Bone marrow (tissue), 2 donors: ENCODE results near the gene HMGXB3.
"Not testable (repeated sequence)": the region's sequence is repeated elsewhere in the genome, so short reads cannot be mapped to it uniquely, and the experiment has no call there.

ENCODE experiments used
- DNase-seq, 2 donors: peaks; one replicate each; lab custom pipeline; 2025; lab: John Stamatoyannopoulos, UW

The HMGXB3 gene

GRCh38 chr5:150022158-150022531 lies 21.6 kb downstream of the HMGXB3 start:
- peak in 1 of 2 donors; percentile 54 for DNase-seq

GRCh38 chr5:150022681-150023080 lies 22.1 kb downstream of the HMGXB3 start:
- no peak for DNase-seq

GRCh38 chr5:150023136-150023535 lies 22.6 kb downstream of the HMGXB3 start:
- no peak for DNase-seq

- peak in 1 of 2 donors; percentile 42 for DNase-seq
Observed at GRCh38 chr5:150024346-150024984, 23.9 kb downstream of the HMGXB3 start.

- no peak for DNase-seq
Observed at GRCh38 chr5:150026682-150027172, 26.2 kb downstream of the HMGXB3 start.

GRCh38 chr5:150028047-150028446 lies 27.5 kb downstream of the HMGXB3 start:
- not testable (repeated sequence) for DNase-seq

GRCh38 chr5:150033334-150033733 lies 32.8 kb downstream of the HMGXB3 start:
- no peak for DNase-seq

GRCh38 chr5:150034662-150035061 lies 34.1 kb downstream of the HMGXB3 start:
- no peak for DNase-seq

GRCh38 chr5:150035139-150035895 lies 34.8 kb downstream of the HMGXB3 start:
- DNase-seq, result no peak

- no peak for DNase-seq
Observed at GRCh38 chr5:150036513-150036912, 36.0 kb downstream of the HMGXB3 start.

- DNase-seq, result no peak
Observed at GRCh38 chr5:150038547-150038946, 38.0 kb downstream of the HMGXB3 start.

- no peak for DNase-seq
Observed at GRCh38 chr5:150042459-150042858, 41.9 kb downstream of the HMGXB3 start.

- peak in 1 of 2 donors; percentile 66 for DNase-seq
Observed at GRCh38 chr5:150043657-150044328, 43.3 kb downstream of the HMGXB3 start.

GRCh38 chr5:150044329-150044681 lies 43.8 kb downstream of the HMGXB3 start:
- DNase-seq, result no peak

GRCh38 chr5:150044712-150045111 lies 44.2 kb downstream of the HMGXB3 start:
- DNase-seq, result no peak

GRCh38 chr5:150045549-150045948 lies 45.0 kb downstream of the HMGXB3 start:
- no peak for DNase-seq

- no peak for DNase-seq
Observed at GRCh38 chr5:150046031-150046430, 45.5 kb downstream of the HMGXB3 start.

- DNase-seq, result peak in 1 of 2 donors; percentile 6
Observed at GRCh38 chr5:150050172-150050811, 49.8 kb downstream of the HMGXB3 start.

GRCh38 chr5:150051657-150052195 lies 51.2 kb downstream of the HMGXB3 start:
- no peak for DNase-seq

- DNase-seq, result no peak
Observed at GRCh38 chr5:150052226-150052955, 51.9 kb downstream of the HMGXB3 start.

- peak; percentile 33 to 79 for DNase-seq
Observed at GRCh38 chr5:150052956-150053712, 52.6 kb downstream of the HMGXB3 start.
